ENCODE results near the gene CHST8.

DNA sequence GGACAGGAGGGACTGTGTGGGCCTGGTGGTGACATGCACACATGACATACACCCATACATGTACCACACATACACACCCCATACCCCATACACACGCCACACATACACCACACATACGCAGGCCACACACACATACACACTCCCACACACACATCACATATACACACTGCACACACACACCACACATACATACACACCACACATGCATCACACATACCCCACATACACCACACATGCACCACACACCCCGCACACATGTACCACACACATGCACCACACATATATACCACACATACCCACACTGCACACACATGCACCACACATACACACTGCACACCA is 98.4 kb downstream of the CHST8 start:
- TF ChIP-seq, protein P1, sequence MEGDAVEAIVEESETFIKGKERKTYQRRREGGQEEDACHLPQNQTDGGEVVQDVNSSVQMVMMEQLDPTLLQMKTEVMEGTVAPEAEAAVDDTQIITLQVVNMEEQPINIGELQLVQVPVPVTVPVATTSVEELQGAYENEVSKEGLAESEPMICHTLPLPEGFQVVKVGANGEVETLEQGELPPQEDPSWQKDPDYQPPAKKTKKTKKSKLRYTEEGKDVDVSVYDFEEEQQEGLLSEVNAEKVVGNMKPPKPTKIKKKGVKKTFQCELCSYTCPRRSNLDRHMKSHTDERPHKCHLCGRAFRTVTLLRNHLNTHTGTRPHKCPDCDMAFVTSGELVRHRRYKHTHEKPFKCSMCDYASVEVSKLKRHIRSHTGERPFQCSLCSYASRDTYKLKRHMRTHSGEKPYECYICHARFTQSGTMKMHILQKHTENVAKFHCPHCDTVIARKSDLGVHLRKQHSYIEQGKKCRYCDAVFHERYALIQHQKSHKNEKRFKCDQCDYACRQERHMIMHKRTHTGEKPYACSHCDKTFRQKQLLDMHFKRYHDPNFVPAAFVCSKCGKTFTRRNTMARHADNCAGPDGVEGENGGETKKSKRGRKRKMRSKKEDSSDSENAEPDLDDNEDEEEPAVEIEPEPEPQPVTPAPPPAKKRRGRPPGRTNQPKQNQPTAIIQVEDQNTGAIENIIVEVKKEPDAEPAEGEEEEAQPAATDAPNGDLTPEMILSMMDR (IDR thresholded peaks at IDR 0.05) = no peak
- TF ChIP-seq EP300 (IDR thresholded peaks at IDR 0.05) (no peak), POLR2AphosphoS5 (IDR thresholded peaks at IDR 0.05) (no peak)
